ENCODE measurements around the gene TMOD2. TPM values are rescaled to one million over a fixed set of nuclear protein-coding genes. Genes with fewer than 3 reads are reported as not detected.

Gene TMOD2
- total and polyA plus RNA-seq, 2 donors from 2014 or later: 2.5 to 9.3 TPM

- FAIRE-seq (no peak), DNase-seq (peak in 2 of 5 donors; percentile 5 to 9)
- Histone ChIP-seq H3K4me3 (ENCODE audit: low read length in 3 of 3) (no peak overlapping the region), H3K9ac (ENCODE audit: low read length in 3 of 3) (no peak overlapping the region), H3K36me3 (ENCODE audit: control insufficient read depth in 2 of 3, insufficient read depth in 3 of 3, low read length in 3 of 3) (peaks cover 0 to 3% (median 2%) of the 10 kb centered on the region in 3 donors), H3K27me3 (ENCODE audit: control insufficient read depth, insufficient read depth, low read length) (no peaks in the 10 kb centered on the region), H3K27ac (ENCODE audit: low read depth in 2 of 2, low read length in 2 of 2) (no peak overlapping the region), H3K9me3 (ENCODE audit: control insufficient read depth in 2 of 3, insufficient read depth in 1 of 3, low read length in 3 of 3) (no peaks in the 10 kb centered on the region), H3K4me1 (ENCODE audit: control insufficient read depth in 2 of 3, insufficient read depth in 2 of 3, low read depth in 1 of 3, low read length in 3 of 3) (no peaks in the 10 kb centered on the region)
- TF ChIP-seq CTCF (IDR thresholded peaks at IDR 0.05; ENCODE audit: borderline replicate concordance, extremely low read depth, insufficient read depth): no peak
- intact Hi-C loops (cut with DNase I): no loop called here
Measured at GRCh38 chr15:51720201-51720995, 31.0 kb upstream of the TMOD2 start.

GRCh38 chr15:51721199-51721960 is 30.0 kb upstream of the TMOD2 start:
- H3K9ac ChIP-seq (ENCODE audit: low read length in 3 of 3): no peak overlapping the region
- H3K4me1 ChIP-seq (ENCODE audit: control insufficient read depth in 2 of 3, insufficient read depth in 2 of 3, low read depth in 1 of 3, low read length in 3 of 3): peaks cover 0 to 2% (median 0%) of the 10 kb centered on the region in 3 donors
- no peak overlapping the region for H3K4me3 ChIP-seq (ENCODE audit: low read length in 3 of 3)
- intact Hi-C loops (cut with DNase I): no loop called here
- TF ChIP-seq CTCF (IDR thresholded peaks at IDR 0.05; ENCODE audit: borderline replicate concordance, extremely low read depth, insufficient read depth): no peak
- peaks cover 0 to 3% (median 2%) of the 10 kb centered on the region in 3 donors for H3K36me3 ChIP-seq (ENCODE audit: control insufficient read depth in 2 of 3, insufficient read depth in 3 of 3, low read length in 3 of 3)
- FAIRE-seq (no peak), DNase-seq (no peak)
- H3K27ac ChIP-seq (ENCODE audit: low read depth in 2 of 2, low read length in 2 of 2): no peak overlapping the region
- H3K27me3 ChIP-seq (ENCODE audit: control insufficient read depth, insufficient read depth, low read length): no peaks in the 10 kb centered on the region
- H3K9me3 ChIP-seq (ENCODE audit: control insufficient read depth in 2 of 3, insufficient read depth in 1 of 3, low read length in 3 of 3): no peaks in the 10 kb centered on the region

- TF ChIP-seq CTCF (IDR thresholded peaks at IDR 0.05; ENCODE audit: borderline replicate concordance, extremely low read depth, insufficient read depth): no peak
- peaks cover 0 to 3% (median 2%) of the 10 kb centered on the region in 3 donors for H3K36me3 ChIP-seq (ENCODE audit: control insufficient read depth in 2 of 3, insufficient read depth in 3 of 3, low read length in 3 of 3)
- no peaks in the 10 kb centered on the region for H3K9me3 ChIP-seq (ENCODE audit: control insufficient read depth in 2 of 3, insufficient read depth in 1 of 3, low read length in 3 of 3)
- H3K4me3 ChIP-seq (ENCODE audit: low read length in 3 of 3): no peak overlapping the region
- H3K27ac ChIP-seq (ENCODE audit: low read depth in 2 of 2, low read length in 2 of 2): no peak overlapping the region
- intact Hi-C loops (cut with DNase I): no loop called here
- H3K4me1 ChIP-seq (ENCODE audit: control insufficient read depth in 2 of 3, insufficient read depth in 2 of 3, low read depth in 1 of 3, low read length in 3 of 3): peaks cover 0 to 3% (median 0%) of the 10 kb centered on the region in 3 donors
- FAIRE-seq (no peak), DNase-seq (no peak)
- no peak overlapping the region for H3K9ac ChIP-seq (ENCODE audit: low read length in 3 of 3)
- H3K27me3 ChIP-seq (ENCODE audit: control insufficient read depth, insufficient read depth, low read length): no peaks in the 10 kb centered on the region
Measured at GRCh38 chr15:51724199-51724598, 27.2 kb upstream of the TMOD2 start.

Measured in kidney (tissue), 14 donors.